H9 (cell line): ENCODE results near the gene CD209. TPM values are rescaled to one million over a fixed set of nuclear protein-coding genes. Genes with fewer than 3 reads are reported as not detected.

Source experiments
- DNase-seq: peaks from one replicate; pipeline ENCODE4 v3.0.0-alpha.2; 2017
- H2AFZ ChIP-seq: one replicate; pipeline ENCODE4 v1.6.1; 2013; ENCODE audit warnings: mild to moderate bottlenecking, low read length, control low read depth, moderate library complexity
- H2AK5ac ChIP-seq: 2 replicates; pipeline ENCODE4 v1.6.1; 2013; ENCODE audit warnings: low read length, control low read depth, mixed read lengths; ENCODE audit not compliant: insufficient read length
- H2BK120ac ChIP-seq: one replicate; pipeline ENCODE4 v1.6.1; 2013; ENCODE audit warnings: low read depth, mild to moderate bottlenecking, low read length, control low read depth, inconsistent platforms; ENCODE audit not compliant: poor library complexity, severe bottlenecking
- H2BK12ac ChIP-seq: 2 replicates; pipeline ENCODE4 v1.6.1; 2013; ENCODE audit warnings: low read length, control low read depth, mixed read lengths, low read depth; ENCODE audit not compliant: insufficient read length
- H2BK15ac ChIP-seq: 2 replicates; pipeline ENCODE4 v1.6.1; 2013; ENCODE audit warnings: low read depth, low read length, control low read depth
- H2BK20ac ChIP-seq: one replicate; pipeline ENCODE4 v1.6.1; 2013; ENCODE audit warnings: low read depth, mild to moderate bottlenecking, low read length, control low read depth, inconsistent platforms; ENCODE audit not compliant: poor library complexity, severe bottlenecking
- H2BK5ac ChIP-seq: 2 replicates; pipeline ENCODE4 v1.6.1; 2013; ENCODE audit warnings: low read length, control low read depth, mixed read lengths; ENCODE audit not compliant: insufficient read length
- H3K14ac ChIP-seq: 2 replicates; pipeline ENCODE4 v1.6.1; 2013; ENCODE audit warnings: low read length, control low read depth; ENCODE audit not compliant: insufficient read depth
- H3K18ac ChIP-seq: 2 replicates; pipeline ENCODE4 v1.6.1; 2013; ENCODE audit warnings: low read depth, mild to moderate bottlenecking, mixed read lengths, low read length, control low read depth; ENCODE audit not compliant: insufficient read length
- H3K23ac ChIP-seq: 2 replicates; pipeline ENCODE4 v1.6.1; 2013; ENCODE audit warnings: low read length, control low read depth, mixed read lengths, low read depth; ENCODE audit not compliant: insufficient read length
- H3K23me2 ChIP-seq: 2 replicates; pipeline ENCODE4 v1.6.1; 2013; ENCODE audit warnings: low read depth, mild to moderate bottlenecking, mixed read lengths, low read length, control low read depth; ENCODE audit not compliant: insufficient read length, poor library complexity, severe bottlenecking
- H3K27ac ChIP-seq: 2 replicates; pipeline ENCODE4 v1.5.1; 2013; ENCODE audit warnings: low read length, control low read depth, mixed read lengths, low read depth; ENCODE audit not compliant: insufficient read length
- H3K27me3 ChIP-seq: 2 replicates; pipeline ENCODE4 v1.6.1; 2013; ENCODE audit warnings: low read length, control low read depth, inconsistent platforms; ENCODE audit not compliant: insufficient read depth
- H3K4ac ChIP-seq: 2 replicates; pipeline ENCODE4 v1.6.1; 2013; ENCODE audit warnings: low read depth, mild to moderate bottlenecking, control low read depth, inconsistent platforms, low read length, moderate library complexity
- H3K4me1 ChIP-seq: 2 replicates; pipeline ENCODE4 v1.6.1; 2013; ENCODE audit warnings: low read length, control low read depth, inconsistent platforms; ENCODE audit not compliant: insufficient read depth
- H3K4me2 ChIP-seq: 2 replicates; pipeline ENCODE4 v1.6.1; 2013; ENCODE audit warnings: low read length, control low read depth, mixed read lengths; ENCODE audit not compliant: insufficient read length, insufficient read depth
- H3K56ac ChIP-seq: 2 replicates; pipeline ENCODE4 v1.6.1; 2013; ENCODE audit warnings: low read depth, mild to moderate bottlenecking, mixed read lengths, low read length, control low read depth; ENCODE audit not compliant: insufficient read length
- H3K79me1 ChIP-seq: 2 replicates; pipeline ENCODE4 v1.6.1; 2013; ENCODE audit warnings: low read depth, mild to moderate bottlenecking, moderate library complexity, low read length, control low read depth, inconsistent platforms; ENCODE audit not compliant: insufficient read depth, poor library complexity, severe bottlenecking
- H3K79me2 ChIP-seq: 2 replicates; pipeline ENCODE4 v1.6.1; 2013; ENCODE audit warnings: low read length, control low read depth, inconsistent platforms; ENCODE audit not compliant: insufficient read depth
- H3K9ac ChIP-seq: 2 replicates; pipeline ENCODE4 v1.6.1; 2013; ENCODE audit warnings: low read length, control low read depth, mixed read lengths; ENCODE audit not compliant: insufficient read length; ENCODE audit errors: extremely low read depth
- H3K9me3 ChIP-seq: one replicate; pipeline ENCODE4 v1.6.1; 2013; ENCODE audit warnings: low read depth, low read length, inconsistent platforms; ENCODE audit not compliant: control insufficient read depth
- H3T11ph ChIP-seq: one replicate; pipeline ENCODE4 v1.6.1; 2013; ENCODE audit warnings: mild to moderate bottlenecking, low read length, control low read depth, inconsistent platforms
- H4K20me1 ChIP-seq: one replicate; pipeline ENCODE4 v1.6.1; 2013; ENCODE audit not compliant: control insufficient read depth, insufficient read length, insufficient read depth
- H4K5ac ChIP-seq: 2 replicates; pipeline ENCODE4 v1.6.1; 2013; ENCODE audit warnings: low read depth, mild to moderate bottlenecking, mixed read lengths, low read length, control low read depth; ENCODE audit not compliant: insufficient read length
- H4K8ac ChIP-seq: replicated peaks from 2 replicates; pipeline ENCODE4 v1.6.1; 2013; ENCODE audit warnings: low read length, control low read depth, mixed read lengths, low read depth; ENCODE audit not compliant: insufficient read length
- H4K91ac ChIP-seq: 2 replicates; pipeline ENCODE4 v1.6.1; 2013; ENCODE audit warnings: low read depth, mild to moderate bottlenecking, moderate library complexity, mixed read lengths, low read length, control low read depth; ENCODE audit not compliant: insufficient read length
- H3K27ac Mint-ChIP-seq, 3 experiments: 2 replicates in 2 of 3; 3 replicates in 1 of 3; pipeline ENCODE4 v1.8.0; 2020 to 2021; ENCODE audit warnings: mixed read lengths in 3 of 3, mild to moderate bottlenecking in 1 of 3, moderate library complexity in 1 of 3
- H3K27me3 Mint-ChIP-seq: 2 replicates; pipeline ENCODE4 v1.8.0; 2021; ENCODE audit warnings: low read depth, mild to moderate bottlenecking, moderate library complexity, mixed read lengths
- H3K36me3 Mint-ChIP-seq, 3 experiments: 2 replicates in 2 of 3; 3 replicates in 1 of 3; pipeline ENCODE4 v1.8.0; 2020 to 2021; ENCODE audit warnings: low read depth in 3 of 3, mixed read lengths in 3 of 3; ENCODE audit not compliant: insufficient read depth in 1 of 3
- H3K4me1 Mint-ChIP-seq, 2 experiments: 2 replicates each; pipeline ENCODE4 v1.8.0; 2020; ENCODE audit warnings: mixed read lengths in 2 of 2
- H3K4me3 Mint-ChIP-seq, 2 experiments: 2 replicates in 1 of 2; 3 replicates in 1 of 2; pipeline ENCODE4 v1.8.0; 2020 to 2021; ENCODE audit warnings: mild to moderate bottlenecking in 2 of 2, mixed read lengths in 2 of 2, moderate library complexity in 1 of 2
- H3K9me3 Mint-ChIP-seq, 2 experiments: 2 replicates in 1 of 2; 3 replicates in 1 of 2; pipeline ENCODE4 v1.8.0; 2020; ENCODE audit warnings: mild to moderate bottlenecking in 2 of 2, mixed read lengths in 2 of 2, moderate library complexity in 1 of 2
- WGBS: extraction: QIAGEN DNeasy Blood & Tissue Kit; methylation state at CpG from one replicate; pipeline ENCODE4 v1.1.7; 2013; ENCODE audit warnings: missing lambda C conversion rate, low lambda C conversion rate, mixed read lengths; ENCODE audit not compliant: insufficient read length; ENCODE audit errors: extremely low coverage; 5-methylcytosine and 5-hydroxymethylcytosine counted together
- total RNA-seq: library from RNA; stranded (reverse); gene quantifications from 2 replicates; pipeline ENCODE4 v1.2.1, GENCODE V29; 2021
- TF ChIP-seq, protein P1 (sequence below): fragments of 200-600 bp; sonication (generic); conservative IDR thresholded peaks from 3 replicates; pipeline ENCODE4 v1.8.0; 2021; ENCODE audit warnings: antibody characterized with exemption, mild to moderate bottlenecking

CD209 gene
- total RNA-seq, 1 experiment from 2014 or later: not detected

DNA sequence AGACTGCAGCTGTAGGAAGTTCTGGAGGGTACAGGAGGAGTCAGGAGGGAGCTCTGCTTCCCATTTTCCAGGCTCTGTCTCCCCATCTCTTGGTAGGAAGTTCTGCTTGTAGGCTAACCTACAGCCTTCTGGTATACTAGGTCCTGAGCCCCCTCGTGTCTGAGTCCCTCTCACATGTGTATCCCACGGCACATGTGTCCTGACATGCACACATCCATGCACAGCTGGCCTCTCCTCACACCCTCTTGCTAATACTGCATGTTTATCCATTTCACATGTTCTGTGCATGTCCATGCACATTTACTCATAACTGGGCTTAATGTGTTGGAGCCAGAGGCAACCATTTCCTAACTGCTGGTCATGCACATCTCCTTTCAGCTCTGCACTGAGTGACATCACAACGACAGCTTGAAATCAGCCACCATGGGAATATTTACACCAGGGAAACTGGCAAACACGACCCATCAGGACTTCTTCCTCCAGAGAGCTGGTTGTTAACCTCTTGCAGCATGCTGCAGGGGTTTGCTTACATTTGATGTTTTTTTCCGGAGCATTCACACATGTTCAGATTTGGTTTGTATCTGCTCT, 3.0 kb downstream of the CD209 start:
- no peaks in the 10 kb centered on the region for H4K20me1 ChIP-seq
- no peak overlapping the region for H3K27ac ChIP-seq
- no peak overlapping the region for H3K4me2 ChIP-seq
- no peak overlapping the region for H4K8ac ChIP-seq
- H3K14ac ChIP-seq: no peak overlapping the region
- H4K5ac ChIP-seq: no peak overlapping the region
- no peak overlapping the region for H2BK120ac ChIP-seq
- no peak overlapping the region for H3K9ac ChIP-seq
- no peaks in the 10 kb centered on the region for H3K79me2 ChIP-seq
- H2BK15ac ChIP-seq: no peak overlapping the region
- no peak overlapping the region for H3K23ac ChIP-seq
- peaks cover 9% of the 10 kb centered on the region; the same call in 1 of the 2 replicates for H3K4me1 ChIP-seq
- no peak overlapping the region for H2AK5ac ChIP-seq
- Mint-ChIP-seq H3K4me3 (no peak overlapping the region), H3K9me3 (peaks cover 2 to 5% of the 10 kb centered on the region in 2 experiments; a peak in 3 of 5 replicates), H3K4me1 (peaks cover 22 to 26% of the 10 kb centered on the region in 2 experiments), H3K27ac (no peak overlapping the region), H3K27me3 (peaks cover 39% of the 10 kb centered on the region), H3K36me3 (peaks cover 0 to 4% (median 0%) of the 10 kb centered on the region in 3 experiments; a peak in 4 of 7 replicates)
- no peak overlapping the region for H2BK5ac ChIP-seq
- TF ChIP-seq, protein P1, sequence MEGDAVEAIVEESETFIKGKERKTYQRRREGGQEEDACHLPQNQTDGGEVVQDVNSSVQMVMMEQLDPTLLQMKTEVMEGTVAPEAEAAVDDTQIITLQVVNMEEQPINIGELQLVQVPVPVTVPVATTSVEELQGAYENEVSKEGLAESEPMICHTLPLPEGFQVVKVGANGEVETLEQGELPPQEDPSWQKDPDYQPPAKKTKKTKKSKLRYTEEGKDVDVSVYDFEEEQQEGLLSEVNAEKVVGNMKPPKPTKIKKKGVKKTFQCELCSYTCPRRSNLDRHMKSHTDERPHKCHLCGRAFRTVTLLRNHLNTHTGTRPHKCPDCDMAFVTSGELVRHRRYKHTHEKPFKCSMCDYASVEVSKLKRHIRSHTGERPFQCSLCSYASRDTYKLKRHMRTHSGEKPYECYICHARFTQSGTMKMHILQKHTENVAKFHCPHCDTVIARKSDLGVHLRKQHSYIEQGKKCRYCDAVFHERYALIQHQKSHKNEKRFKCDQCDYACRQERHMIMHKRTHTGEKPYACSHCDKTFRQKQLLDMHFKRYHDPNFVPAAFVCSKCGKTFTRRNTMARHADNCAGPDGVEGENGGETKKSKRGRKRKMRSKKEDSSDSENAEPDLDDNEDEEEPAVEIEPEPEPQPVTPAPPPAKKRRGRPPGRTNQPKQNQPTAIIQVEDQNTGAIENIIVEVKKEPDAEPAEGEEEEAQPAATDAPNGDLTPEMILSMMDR: no peak
- no peak overlapping the region for H2BK20ac ChIP-seq
- no peaks in the 10 kb centered on the region for H3K9me3 ChIP-seq
- no peak overlapping the region for H4K91ac ChIP-seq
- no peak overlapping the region for H2AFZ ChIP-seq
- DNase-seq: no peak
- no peaks in the 10 kb centered on the region for H3K79me1 ChIP-seq
- no peak overlapping the region for H2BK12ac ChIP-seq
- H3K27me3 ChIP-seq: no peaks in the 10 kb centered on the region
- no peak overlapping the region for H3T11ph ChIP-seq
- no peak overlapping the region for H3K56ac ChIP-seq
- H3K23me2 ChIP-seq: no peaks in the 10 kb centered on the region
- H3K18ac ChIP-seq: no peak overlapping the region
- no CpG with 5 or more reads among the region's 5 CpGs for WGBS
- H3K4ac ChIP-seq: no peak overlapping the region
